H1 (cell line): Measurements from ENCODE around the gene CHST9. TPM values are rescaled to one million over a fixed set of nuclear protein-coding genes. Genes with fewer than 3 reads are reported as not detected.

Source experiments
- CTCF ChIA-PET: fragments of 300-600 bp; sonication (Branson Sonifier 250); formaldehyde crosslinking; loops from one replicate; lab custom pipeline; 2021; ENCODE audit not compliant: partially characterized antibody; lab: Charles Lee
- POLR2A ChIA-PET: fragments of 300-600 bp; sonication (Branson Sonifier 250); formaldehyde crosslinking; loops from one replicate; lab custom pipeline; 2021; ENCODE audit warnings: inconsistent platforms; ENCODE audit not compliant: partially characterized antibody; lab: Charles Lee
- DNase-seq, 2 experiments: peaks; one replicate each; pipeline versions ENCODE4 v3.0.0 to v3.0.0-alpha.2; 2010 to 2022; ENCODE audit warnings: low spot score in 2 of 2, low read depth in 1 of 2, mixed read lengths in 1 of 2
- FAIRE-seq: peaks from 2 replicates; lab custom pipeline; 2011; peaks lifted over from hg19 to GRCh38; lab: Jason Lieb, UNC
- H2AFZ ChIP-seq: 2 replicates; pipeline ENCODE4 v1.8.1; 2012; ENCODE audit warnings: low read length, inconsistent platforms
- H2AK5ac ChIP-seq: 2 replicates; pipeline ENCODE4 v1.6.1; 2013; ENCODE audit warnings: low read depth, low read length
- H2BK120ac ChIP-seq: replicated peaks from 2 replicates; pipeline ENCODE3; 2013; ENCODE audit warnings: low read depth, low read length, inconsistent platforms
- H2BK12ac ChIP-seq: 2 replicates; pipeline ENCODE4 v1.6.1; 2013; ENCODE audit warnings: low read depth, low read length
- H2BK15ac ChIP-seq: 2 replicates; pipeline ENCODE4 v1.6.1; 2013; ENCODE audit warnings: low read length
- H2BK20ac ChIP-seq: 2 replicates; pipeline ENCODE4 v1.6.1; 2013; ENCODE audit warnings: low read length
- H2BK5ac ChIP-seq: 2 replicates; pipeline ENCODE4 v1.6.1; 2013; ENCODE audit warnings: low read depth, low read length
- H3K14ac ChIP-seq: 2 replicates; pipeline ENCODE4 v1.6.1; 2013; ENCODE audit warnings: inconsistent platforms; ENCODE audit not compliant: insufficient read length
- H3K18ac ChIP-seq: 2 replicates; pipeline ENCODE4 v1.6.1; 2013; ENCODE audit warnings: low read length; ENCODE audit errors: extremely low read depth
- H3K23ac ChIP-seq: 2 replicates; pipeline ENCODE4 v1.6.1; 2013; ENCODE audit warnings: inconsistent platforms; ENCODE audit not compliant: insufficient read length
- H3K23me2 ChIP-seq: 2 replicates; pipeline ENCODE4 v1.6.1; 2013; ENCODE audit warnings: low read depth, low read length
- H3K27ac ChIP-seq: 2 replicates; pipeline ENCODE4 v1.6.1; 2011; ENCODE audit warnings: low read depth, low read length, inconsistent platforms
- H3K27me3 ChIP-seq, 4 experiments: replicated peaks in 1 of 4; 1 replicate in 1 of 4; 2 replicates in 3 of 4; pipeline versions ENCODE4 v1.6.1 to v1.8.1; 2011 to 2013; ENCODE audit warnings: low read length in 3 of 4, mild to moderate bottlenecking in 3 of 4, inconsistent platforms in 2 of 4, mixed read lengths in 2 of 4, moderate library complexity in 1 of 4; ENCODE audit not compliant: control insufficient read depth in 3 of 4, insufficient read depth in 3 of 4; ENCODE audit errors: extremely low read depth in 1 of 4
- H3K36me3 ChIP-seq, 4 experiments: 2 replicates each; pipeline versions ENCODE4 v1.6.1 to v1.8.1; 2011 to 2013; ENCODE audit warnings: mild to moderate bottlenecking in 4 of 4, low read length in 3 of 4, moderate library complexity in 2 of 4, control low read depth in 1 of 4, inconsistent platforms in 1 of 4; ENCODE audit not compliant: insufficient read depth in 4 of 4, control insufficient read depth in 2 of 4
- H3K4ac ChIP-seq: replicated peaks from 2 replicates; pipeline ENCODE3; 2013; ENCODE audit warnings: low read length, low read depth, mixed read lengths, inconsistent platforms; ENCODE audit not compliant: insufficient read length
- H3K4me1 ChIP-seq, 4 experiments: replicated peaks in 1 of 4; 1 replicate in 1 of 4; 2 replicates in 3 of 4; pipeline versions ENCODE4 v1.6.1 to v1.8.1; 2011 to 2013; ENCODE audit warnings: low read length in 3 of 4, inconsistent platforms in 2 of 4, mixed read lengths in 1 of 4; ENCODE audit not compliant: insufficient read depth in 4 of 4, control insufficient read depth in 3 of 4
- H3K4me2 ChIP-seq, 2 experiments: 2 replicates each; pipeline versions ENCODE4 v1.6.1 to v1.8.1; 2011 to 2013; ENCODE audit warnings: low read depth in 2 of 2, low read length in 2 of 2, control low read depth in 1 of 2, inconsistent platforms in 1 of 2, mild to moderate bottlenecking in 1 of 2; ENCODE audit not compliant: insufficient read depth in 1 of 2
- H3K4me3 ChIP-seq, 4 experiments: fragments of 200-600, 300-600 bp in 1 of 4; sonication (generic), shearing (Covaris generic), sonication (Bioruptor Twin) in 1 of 4; 2 replicates each; pipeline versions ENCODE4 v1.5.1 to v1.8.1; 2011 to 2016; ENCODE audit warnings: low read length in 4 of 4, low read depth in 3 of 4, control low read depth in 2 of 4, inconsistent platforms in 2 of 4, mild to moderate bottlenecking in 2 of 4, mixed read lengths in 1 of 4, moderate library complexity in 1 of 4; ENCODE audit not compliant: insufficient read depth in 2 of 4; ENCODE audit errors: extremely low read depth in 1 of 4
- H3K56ac ChIP-seq: replicated peaks from 2 replicates; pipeline ENCODE3; 2013; ENCODE audit warnings: low read depth, mild to moderate bottlenecking, mixed read lengths, low read length, inconsistent platforms; ENCODE audit not compliant: insufficient read length
- H3K79me1 ChIP-seq: 2 replicates; pipeline ENCODE4 v1.6.1; 2013; ENCODE audit warnings: low read depth, low read length, control low read depth
- H3K79me2 ChIP-seq, 2 experiments: 2 replicates each; pipeline versions ENCODE4 v1.6.1 to v1.8.1; 2012 to 2013; ENCODE audit warnings: low read length in 2 of 2, mild to moderate bottlenecking in 2 of 2, inconsistent platforms in 1 of 2; ENCODE audit not compliant: insufficient read depth in 2 of 2, control insufficient read depth in 1 of 2
- H3K9ac ChIP-seq, 4 experiments: replicated peaks in 1 of 4; 1 replicate in 1 of 4; 2 replicates in 3 of 4; pipeline versions ENCODE4 v1.6.1 to v1.8.1; 2011 to 2013; ENCODE audit warnings: low read depth in 3 of 4, low read length in 3 of 4, control low read depth in 2 of 4, mild to moderate bottlenecking in 2 of 4, moderate library complexity in 2 of 4, inconsistent platforms in 1 of 4; ENCODE audit errors: extremely low read depth in 1 of 4
- H3K9me3 ChIP-seq, 2 experiments: 2 replicates each; pipeline versions ENCODE4 v1.6.1 to v1.8.1; 2012 to 2013; ENCODE audit warnings: mild to moderate bottlenecking in 2 of 2, moderate library complexity in 2 of 2, control low read depth in 1 of 2, inconsistent platforms in 1 of 2, low read depth in 1 of 2, low read length in 1 of 2, mixed read lengths in 1 of 2; ENCODE audit not compliant: insufficient read depth in 2 of 2
- H4K20me1 ChIP-seq, 2 experiments: replicated peaks in 1 of 2; 2 replicates each; pipeline versions ENCODE3 to v1.8.1; 2011 to 2013; ENCODE audit warnings: inconsistent platforms in 2 of 2, low read length in 2 of 2, mild to moderate bottlenecking in 1 of 2; ENCODE audit not compliant: insufficient read depth in 2 of 2, control insufficient read depth in 1 of 2
- H4K5ac ChIP-seq: 2 replicates; pipeline ENCODE4 v1.6.1; 2013; ENCODE audit warnings: low read length, low read depth, mixed read lengths, inconsistent platforms; ENCODE audit not compliant: insufficient read length
- H4K8ac ChIP-seq: 2 replicates; pipeline ENCODE4 v1.8.0; 2013; ENCODE audit warnings: mild to moderate bottlenecking, moderate library complexity, low read length, inconsistent platforms; ENCODE audit not compliant: insufficient read depth; ENCODE audit errors: extremely low read depth
- H4K91ac ChIP-seq: replicated peaks from 2 replicates; pipeline ENCODE3; 2013; ENCODE audit warnings: low read length, mixed read lengths, inconsistent platforms; ENCODE audit not compliant: insufficient read length
- CREB1 ChIP-seq: IDR thresholded peaks from 2 replicates; pipeline ENCODE4 v1.6.1; 2012; ENCODE audit warnings: inconsistent platforms
- POU5F1 ChIP-seq: IDR thresholded peaks from 2 replicates; pipeline ENCODE4 v1.6.1; 2011; ENCODE audit warnings: low read depth, mild to moderate bottlenecking, low read length, moderate library complexity
- SIX5 ChIP-seq: IDR thresholded peaks from 2 replicates; pipeline ENCODE4 v1.6.1; 2011; ENCODE audit warnings: mild to moderate bottlenecking, low read depth, low read length
- SRF ChIP-seq: IDR thresholded peaks from 2 replicates; pipeline ENCODE4 v1.6.1; 2011; ENCODE audit warnings: mild to moderate bottlenecking, low read depth, low read length, moderate library complexity
- YY1 ChIP-seq: IDR thresholded peaks from 2 replicates; pipeline ENCODE4 v1.6.1; 2011; ENCODE audit warnings: low read depth, mild to moderate bottlenecking, low read length
- ZNF274 ChIP-seq: IDR thresholded peaks from 2 replicates; pipeline ENCODE4 v1.7.0; 2012; ENCODE audit warnings: low read length, borderline replicate concordance; ENCODE audit errors: extremely low read depth
- WGBS, 2 experiments: shearing (Covaris generic) in 1 of 2; methylation state at CpG; one replicate each; pipeline versions ENCODE4 v1.1.6 to v1.1.7; 2013 to 2015; ENCODE audit warnings: low lambda C conversion rate in 2 of 2, mixed read lengths in 2 of 2, inconsistent platforms in 1 of 2, low coverage in 1 of 2, missing lambda C conversion rate in 1 of 2; ENCODE audit not compliant: insufficient replicate concordance in 2 of 2, insufficient coverage in 1 of 2, insufficient read length in 1 of 2; ENCODE audit errors: extremely low coverage in 1 of 2, missing lambda C conversion rate in 1 of 2; 5-methylcytosine and 5-hydroxymethylcytosine counted together
- polyA plus RNA-seq, 7 experiments: library from polyadenylated mRNA; depleted of rRNA in 3 of 7; stranded (reverse) in 5 of 7; unstranded in 2 of 7; fragments of >200 nt in 5 of 7; fragments of 200-250 nt in 2 of 7; gene quantifications; 1 replicate in 5 of 7; 2 replicates in 1 of 7; 4 replicates in 1 of 7; pipeline versions ENCODE4 v1.2.1 to v1.2.3, GENCODE V29; 2011 to 2013; ENCODE audit warnings: missing spikeins in 2 of 7, mixed read lengths in 2 of 7
- total RNA-seq: library from RNA; stranded (reverse); fragmentation: NEBNext Ultra II Directional; extraction: Animal tissue kit (Norgen Biotek cat#: 25700); gene quantifications from 2 replicates; pipeline ENCODE4 v1.2.1, GENCODE V29; 2021

Gene CHST9
- total and polyA plus RNA-seq, 2 of the 8 experiments (the other 6 are each of a cell fraction or from before 2014, with no cell fraction given): 3.2 to 24.3 TPM

DNA sequence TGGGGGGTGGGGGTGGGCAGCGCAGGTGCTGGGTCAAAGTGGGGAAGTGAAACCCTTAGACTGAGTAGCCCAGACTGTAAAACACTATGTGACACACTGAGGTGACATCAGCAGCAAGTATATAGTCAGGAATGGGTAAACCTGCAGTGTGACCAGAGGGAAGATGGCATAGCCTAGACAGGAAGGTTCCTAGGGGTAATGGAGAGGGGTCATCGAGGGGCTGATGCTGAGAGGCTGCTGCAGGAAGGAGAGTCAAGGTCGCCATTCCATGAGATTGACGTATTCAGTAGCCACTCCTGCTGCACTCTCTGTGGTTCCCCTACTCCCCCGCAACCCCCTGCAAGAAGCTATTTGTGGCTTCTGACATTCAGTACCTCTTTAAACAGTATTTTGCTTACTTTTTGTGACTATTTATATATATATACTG, 111.7 kb downstream of the CHST9 start:
- Histone ChIP-seq H2BK5ac (no peak overlapping the region), H3K27me3 (no peaks in the 10 kb centered on the region), H3K79me1 (no peaks in the 10 kb centered on the region), H3K4ac (no peak overlapping the region), H2BK15ac (no peak overlapping the region), H4K20me1 (no peaks in the 10 kb centered on the region), H3K9ac (no peak overlapping the region), H3K9me3 (no peaks in the 10 kb centered on the region), H2AFZ (no peak overlapping the region), H3K23me2 (no peaks in the 10 kb centered on the region), H2BK12ac (no peak overlapping the region), H3K14ac (no peak overlapping the region), H2AK5ac (no peak overlapping the region), H3K4me1 (no peaks in the 10 kb centered on the region), H3K27ac (no peak overlapping the region), H2BK120ac (no peak overlapping the region), H3K56ac (no peak overlapping the region), H4K8ac (no peak overlapping the region), H3K36me3 (no peaks in the 10 kb centered on the region), H2BK20ac (no peak overlapping the region), H3K18ac (no peak overlapping the region), H3K4me2 (no peak overlapping the region), H3K79me2 (no peaks in the 10 kb centered on the region), H3K4me3 (no peak overlapping the region), H4K5ac (no peak overlapping the region), H4K91ac (no peak overlapping the region), H3K23ac (no peak overlapping the region)
- CTCF ChIA-PET: interaction anchor here (1.0 kb wide), 1 partner anchor 36 kb away, joined by 4 read pairs; no protein-coding TSS in a partner anchor
- 91% methylated on average over 4 of the region's 5 CpGs; no CpG with 5 or more reads in 1 of the 2 experiments for WGBS, 2 experiments
- TF ChIP-seq ZNF274: no peak
- TF ChIP-seq CREB1: no peak
- no peak for TF ChIP-seq SIX5
- TF ChIP-seq SRF: no peak
- no peak for TF ChIP-seq POU5F1
- no peak for TF ChIP-seq YY1
- POLR2A ChIA-PET: no interaction called here
- no peak for DNase-seq
- FAIRE-seq: no peak
